K562 (cell line): Measurements from ENCODE around the gene FAM117A. TPM values are rescaled to one million over a fixed set of nuclear protein-coding genes. Genes with fewer than 3 reads are reported as not detected.
A peak's percentile ranks its signal among the peaks of the same experiment; 100 is the strongest.

Experiments
- ATF1 ChIP-seq, 2 experiments: fragments of 450-650 bp in 1 of 2; IDR thresholded peaks; 2 replicates each; pipeline ENCODE4 v1.6.1; 2016; ENCODE audit warnings: missing compliant biosample characterization in 1 of 2, missing genetic modification characterization in 1 of 2
- CAMTA2 ChIP-seq: fragments of 250-450 bp; sonication (Bioruptor Pico); conservative IDR thresholded peaks from 2 replicates; pipeline ENCODE4 v1.5.1; 2022
- EGR1 ChIP-seq: fragments of 450-650 bp; conservative IDR thresholded peaks from 2 replicates; pipeline ENCODE4 v1.6.1; 2017; ENCODE audit warnings: mild to moderate bottlenecking
- ELF1 ChIP-seq: fragments of 200-800 bp; sonication (Bioruptor generic); IDR thresholded peaks from 2 replicates; pipeline ENCODE4 v1.6.1; 2016; ENCODE audit warnings: missing genetic modification characterization, missing compliant biosample characterization
- FUS ChIP-seq: fragments of 200-400 bp; formaldehyde crosslinking; optimal IDR thresholded peaks from 2 replicates; pipeline ENCODE3; 2017; ENCODE audit warnings: low read depth, low read length
- MTA3 ChIP-seq: fragments of 450-650 bp; formaldehyde crosslinking; IDR thresholded peaks from 2 replicates; pipeline ENCODE4 v1.6.1; 2017; ENCODE audit warnings: mild to moderate bottlenecking, borderline replicate concordance
- MXI1 ChIP-seq: IDR thresholded peaks from 2 replicates; pipeline ENCODE4 v1.6.1; 2011; ENCODE audit warnings: low read depth, mild to moderate bottlenecking, improper control_type of control experiment, low read length
- NFE2L1 ChIP-seq: fragments of 450-650 bp; IDR thresholded peaks from 2 replicates; pipeline ENCODE4 v1.6.1; 2016; ENCODE audit warnings: missing genetic modification characterization, low read depth, mild to moderate bottlenecking, missing compliant biosample characterization, moderate library complexity, borderline replicate concordance
- NR2F6 ChIP-seq: fragments of 450-650 bp; formaldehyde crosslinking; IDR thresholded peaks from 2 replicates; pipeline ENCODE4 v1.4.0; 2020; ENCODE audit warnings: mild to moderate bottlenecking
- PHB ChIP-seq: fragments of 250-450 bp; sonication (Bioruptor Pico); IDR thresholded peaks from 2 replicates; pipeline ENCODE4 v1.5.0; 2021
- PHF8 ChIP-seq: fragments of 200-600 bp; sonication (generic); IDR thresholded peaks from 2 replicates; pipeline ENCODE4 v1.6.1; 2012; ENCODE audit warnings: mixed run types, mild to moderate bottlenecking, inconsistent platforms, low read length, moderate library complexity, borderline replicate concordance
- PTRF ChIP-seq: fragments of 450-650 bp; IDR thresholded peaks from 2 replicates; pipeline ENCODE4 v1.6.1; 2016; ENCODE audit warnings: mild to moderate bottlenecking, missing genetic modification characterization, missing compliant biosample characterization
- SIX5 ChIP-seq, 2 experiments: IDR thresholded peaks; 2 replicates each; pipeline ENCODE4 v1.6.1; 2011; ENCODE audit warnings: low read length in 2 of 2, borderline replicate concordance in 1 of 2, low read depth in 1 of 2, mild to moderate bottlenecking in 1 of 2, moderate library complexity in 1 of 2; ENCODE audit not compliant: insufficient read depth in 1 of 2
- SMAD2 ChIP-seq: fragments of 150-350 bp; IDR thresholded peaks from 2 replicates; pipeline ENCODE4 v1.6.1; 2014; ENCODE audit warnings: low read depth, mild to moderate bottlenecking, low read length
- SREBF2 ChIP-seq: sonication (generic); formaldehyde crosslinking; IDR thresholded peaks from 2 replicates; pipeline ENCODE4 v1.4.0; 2020; ENCODE audit warnings: mild to moderate bottlenecking, missing genetic modification reagents
- SRSF3 ChIP-seq: fragments of 200-400 bp; formaldehyde crosslinking; IDR thresholded peaks from 2 replicates; pipeline ENCODE4 v1.6.1; 2016; ENCODE audit warnings: mild to moderate bottlenecking, low read length, moderate library complexity; ENCODE audit not compliant: insufficient read depth
- TAF1 ChIP-seq: IDR thresholded peaks from 2 replicates; pipeline ENCODE4 v1.6.1; 2011; ENCODE audit warnings: mild to moderate bottlenecking, low read length, moderate library complexity; ENCODE audit not compliant: insufficient read depth, control insufficient read depth, severe bottlenecking; ENCODE audit errors: extremely low read depth
- TBL1XR1 ChIP-seq, 2 experiments: IDR thresholded peaks; 2 replicates each; pipeline ENCODE4 v1.6.1; 2012; ENCODE audit warnings: improper control_type of control experiment in 2 of 2, low read length in 2 of 2, mild to moderate bottlenecking in 1 of 2
- ZFP36 ChIP-seq: fragments of 150-350 bp; IDR thresholded peaks from 2 replicates; pipeline ENCODE4 v1.6.1; 2018; ENCODE audit warnings: low read length, low read depth; ENCODE audit not compliant: partially characterized antibody
- ZNF668 ChIP-seq: fragments of 250-450 bp; sonication (Bioruptor Pico); IDR thresholded peaks from 2 replicates; pipeline ENCODE4 v1.8.0; 2022; ENCODE audit warnings: mild to moderate bottlenecking, inconsistent platforms
- ZNF780A ChIP-seq: fragments of 250-450 bp; sonication (Bioruptor Pico); IDR thresholded peaks from 2 replicates; pipeline ENCODE4 v1.5.0; 2021; ENCODE audit warnings: mild to moderate bottlenecking
- polyA plus RNA-seq, 8 experiments: library from polyadenylated mRNA; depleted of rRNA in 4 of 8; stranded (reverse) in 5 of 8; unstranded in 3 of 8; fragments of >200 nt; fragmentation: Nextera tagmentation in 2 of 8; fragmentation: Illumina TruSeq in 1 of 8; extraction: Ambion mirVana in 2 of 8; extraction: Trizol in 1 of 8; gene quantifications; 2 replicates each; pipeline versions ENCODE4 v1.2.1 to v1.2.3, GENCODE V29; 2011 to 2014; ENCODE audit warnings: inconsistent platforms in 1 of 8, missing spikeins in 1 of 8
- total RNA-seq, 7 experiments: library from RNA; depleted of rRNA in 6 of 7; stranded (reverse); fragments of >200 nt in 6 of 7; fragmentation: Illumina TruSeq in 2 of 7; extraction: Trizol in 2 of 7; gene quantifications; 2 replicates each; pipeline versions ENCODE4 v1.2.1 to v1.2.3, GENCODE V29; 2011 to 2021; ENCODE audit warnings: low replicate concordance in 1 of 7
- TF ChIP-seq, protein P1 (sequence below): sonication (generic); formaldehyde crosslinking; IDR thresholded peaks from 2 replicates; pipeline ENCODE4 v1.8.0; 2022; ENCODE audit warnings: mild to moderate bottlenecking, missing genetic modification reagents
- TF ChIP-seq, protein P2 (sequence below): fragments of 250-450 bp; sonication (Bioruptor Pico); IDR thresholded peaks from 2 replicates; pipeline ENCODE4 v1.4.0; 2020; ENCODE audit warnings: borderline replicate concordance
- TF ChIP-seq, protein P3 (sequence below): fragments of 250-450 bp; sonication (Bioruptor Pico); IDR thresholded peaks from 2 replicates; pipeline ENCODE4 v1.5.0; 2021
- TF ChIP-seq, protein P4 (sequence below): fragments of 450-650 bp; IDR thresholded peaks from 2 replicates; pipeline ENCODE4 v1.6.1; 2016

Gene FAM117A
- total and polyA plus RNA-seq, 9 of the 15 experiments (the other 6 are each of a cell fraction or from before 2014, with no cell fraction given), result 3.1 to 79.7 (median 36.6) TPM

DNA sequence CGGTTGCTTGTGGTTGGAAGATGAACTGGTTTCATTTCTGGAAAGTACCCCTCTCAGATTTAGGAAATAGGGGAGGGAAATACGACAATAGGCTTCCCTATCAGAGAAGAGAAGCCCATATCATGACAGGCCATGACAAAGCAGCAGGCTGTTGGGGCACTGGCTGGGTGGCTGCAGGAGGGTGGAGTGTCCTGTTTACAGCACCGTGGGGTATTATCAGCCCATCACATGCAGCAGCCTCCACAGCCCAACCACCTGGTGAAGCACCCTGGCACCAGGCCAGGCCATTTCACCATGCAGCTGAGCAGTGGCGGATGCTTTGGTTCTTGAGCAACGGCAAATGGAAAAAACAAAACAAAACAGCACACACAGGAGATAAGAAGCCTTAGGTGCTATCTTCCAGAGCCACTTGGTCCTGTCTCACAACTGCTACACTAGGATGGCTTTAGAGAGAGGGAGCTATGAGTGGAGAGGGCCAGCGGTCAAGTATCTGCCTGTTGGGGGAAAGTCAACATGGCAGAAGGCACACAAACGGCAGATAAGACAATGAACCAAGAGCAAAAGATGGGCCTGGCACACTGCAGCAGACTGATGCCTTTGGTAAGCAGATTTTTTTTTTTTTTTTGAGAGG lies 24.2 kb downstream of the FAM117A start (continued):
- TF ChIP-seq TAF1, result peak; percentile 70
- peak; percentile 23; the same call in 1 of the 2 replicates for TF ChIP-seq PHF8
- TF ChIP-seq TBL1XR1 (IDR thresholded peaks at IDR 0.05; ENCODE audit: low read length in 2 of 2), result peak; percentile 98
- peak; percentile 90 for TF ChIP-seq MXI1
- TF ChIP-seq PTRF (tag), result no peak
- TF ChIP-seq, protein P1, sequence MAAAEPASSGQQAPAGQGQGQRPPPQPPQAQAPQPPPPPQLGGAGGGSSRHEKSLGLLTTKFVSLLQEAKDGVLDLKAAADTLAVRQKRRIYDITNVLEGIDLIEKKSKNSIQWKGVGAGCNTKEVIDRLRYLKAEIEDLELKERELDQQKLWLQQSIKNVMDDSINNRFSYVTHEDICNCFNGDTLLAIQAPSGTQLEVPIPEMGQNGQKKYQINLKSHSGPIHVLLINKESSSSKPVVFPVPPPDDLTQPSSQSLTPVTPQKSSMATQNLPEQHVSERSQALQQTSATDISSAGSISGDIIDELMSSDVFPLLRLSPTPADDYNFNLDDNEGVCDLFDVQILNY (CRISPR knock-in tag), result no peak
- TF ChIP-seq MTA3, result peak; percentile 96
- TF ChIP-seq, protein P2, sequence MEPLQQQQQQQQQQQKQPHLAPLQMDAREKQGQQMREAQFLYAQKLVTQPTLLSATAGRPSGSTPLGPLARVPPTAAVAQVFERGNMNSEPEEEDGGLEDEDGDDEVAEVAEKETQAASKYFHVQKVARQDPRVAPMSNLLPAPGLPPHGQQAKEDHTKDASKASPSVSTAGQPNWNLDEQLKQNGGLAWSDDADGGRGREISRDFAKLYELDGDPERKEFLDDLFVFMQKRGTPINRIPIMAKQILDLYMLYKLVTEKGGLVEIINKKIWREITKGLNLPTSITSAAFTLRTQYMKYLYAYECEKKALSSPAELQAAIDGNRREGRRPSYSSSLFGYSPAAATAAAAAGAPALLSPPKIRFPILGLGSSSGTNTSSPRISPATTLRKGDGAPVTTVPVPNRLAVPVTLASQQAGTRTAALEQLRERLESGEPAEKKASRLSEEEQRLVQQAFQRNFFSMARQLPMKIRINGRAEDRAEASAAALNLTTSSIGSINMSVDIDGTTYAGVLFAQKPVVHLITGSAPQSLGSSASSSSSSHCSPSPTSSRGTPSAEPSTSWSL (CRISPR knock-in tag), result no peak; the same call in 1 of the 2 replicates
- TF ChIP-seq ELF1 (tag), result peak; percentile 72
- no peak for TF ChIP-seq NFE2L1 (tag)
- TF ChIP-seq ZNF668 (CRISPR knock-in tag), result peak; percentile 82; the same call in 1 of the 2 replicates
- TF ChIP-seq ATF1 (CRISPR knock-in tag; IDR thresholded peaks at IDR 0.05), result no peak
- TF ChIP-seq ATF1 (tag; IDR thresholded peaks at IDR 0.05), result peak; percentile 95
- TF ChIP-seq CAMTA2 (CRISPR knock-in tag), result no peak
- peak; percentile 63 for TF ChIP-seq EGR1
- no peak for TF ChIP-seq FUS
- TF ChIP-seq SREBF2 (CRISPR knock-in tag), result no peak
- TF ChIP-seq PHB (CRISPR knock-in tag), result no peak
- no peak for TF ChIP-seq SIX5 (IDR thresholded peaks at IDR 0.05; ENCODE audit: borderline replicate concordance in 1 of 2, insufficient read depth in 1 of 2, low read depth in 1 of 2, low read length in 2 of 2)
- peak; percentile 53 for TF ChIP-seq ZFP36
- no peak for TF ChIP-seq ZNF780A (CRISPR knock-in tag)
- TF ChIP-seq, protein P3, sequence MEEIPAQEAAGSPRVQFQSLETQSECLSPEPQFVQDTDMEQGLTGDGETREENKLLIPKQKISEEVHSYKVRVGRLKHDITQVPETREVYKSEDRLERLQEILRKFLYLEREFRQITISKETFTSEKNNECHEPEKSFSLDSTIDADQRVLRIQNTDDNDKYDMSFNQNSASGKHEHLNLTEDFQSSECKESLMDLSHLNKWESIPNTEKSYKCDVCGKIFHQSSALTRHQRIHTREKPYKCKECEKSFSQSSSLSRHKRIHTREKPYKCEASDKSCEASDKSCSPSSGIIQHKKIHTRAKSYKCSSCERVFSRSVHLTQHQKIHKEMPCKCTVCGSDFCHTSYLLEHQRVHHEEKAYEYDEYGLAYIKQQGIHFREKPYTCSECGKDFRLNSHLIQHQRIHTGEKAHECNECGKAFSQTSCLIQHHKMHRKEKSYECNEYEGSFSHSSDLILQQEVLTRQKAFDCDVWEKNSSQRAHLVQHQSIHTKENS (CRISPR knock-in tag), result 0 out of 2 replicates have a peak, but pooled peaks have one; percentile 24
- TF ChIP-seq, protein P4, sequence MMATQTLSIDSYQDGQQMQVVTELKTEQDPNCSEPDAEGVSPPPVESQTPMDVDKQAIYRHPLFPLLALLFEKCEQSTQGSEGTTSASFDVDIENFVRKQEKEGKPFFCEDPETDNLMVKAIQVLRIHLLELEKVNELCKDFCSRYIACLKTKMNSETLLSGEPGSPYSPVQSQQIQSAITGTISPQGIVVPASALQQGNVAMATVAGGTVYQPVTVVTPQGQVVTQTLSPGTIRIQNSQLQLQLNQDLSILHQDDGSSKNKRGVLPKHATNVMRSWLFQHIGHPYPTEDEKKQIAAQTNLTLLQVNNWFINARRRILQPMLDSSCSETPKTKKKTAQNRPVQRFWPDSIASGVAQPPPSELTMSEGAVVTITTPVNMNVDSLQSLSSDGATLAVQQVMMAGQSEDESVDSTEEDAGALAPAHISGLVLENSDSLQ, result peak; percentile 87
- no peak for TF ChIP-seq SRSF3
- no peak for TF ChIP-seq NR2F6
- no peak for TF ChIP-seq SMAD2
